NCI-H748 treated with DMSO at 0.1 percent for 48 hours (cell line): Measurements from ENCODE around the gene NPFFR2.
"Not testable (repeated sequence)": the region's sequence is repeated elsewhere in the genome, so short reads cannot be mapped to it uniquely, and the experiment has no call there.

Source experiments
- DNase-seq: peaks from one replicate; lab custom pipeline; 2025; lab: John Stamatoyannopoulos, UW

The NPFFR2 gene

GRCh38 chr4:72031868-72032608 lies at the start of gene NPFFR2:
Gene NPFFR2, plus strand, starts transcription at chr4:72032000. Its CDS starts 96,592 bp downstream, at chr4:72128592.
- no peak for DNase-seq

GRCh38 chr4:71992571-71993312 lies 39.1 kb upstream of the NPFFR2 start:
- no peak for DNase-seq

DNA sequence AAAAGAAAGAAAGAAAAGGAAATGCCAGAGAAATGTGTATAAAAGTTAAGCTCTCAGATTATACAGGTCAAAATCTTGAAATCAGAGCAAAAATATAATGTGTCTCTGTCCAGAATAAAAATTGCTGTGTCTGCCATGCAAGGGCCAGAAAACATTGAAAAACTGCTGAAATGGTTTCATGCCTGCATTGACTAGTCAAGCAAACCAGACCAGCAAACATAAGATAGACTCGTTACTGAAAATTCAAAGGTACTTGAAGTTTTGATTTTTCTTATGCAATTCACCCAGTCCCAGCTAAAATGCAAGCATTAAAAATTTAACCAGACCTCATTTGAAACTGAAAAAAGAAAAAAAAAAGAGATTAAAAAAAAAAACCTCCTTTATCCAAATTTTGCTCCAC lies 37.2 kb upstream of the NPFFR2 start:
- DNase-seq = no peak

DNA sequence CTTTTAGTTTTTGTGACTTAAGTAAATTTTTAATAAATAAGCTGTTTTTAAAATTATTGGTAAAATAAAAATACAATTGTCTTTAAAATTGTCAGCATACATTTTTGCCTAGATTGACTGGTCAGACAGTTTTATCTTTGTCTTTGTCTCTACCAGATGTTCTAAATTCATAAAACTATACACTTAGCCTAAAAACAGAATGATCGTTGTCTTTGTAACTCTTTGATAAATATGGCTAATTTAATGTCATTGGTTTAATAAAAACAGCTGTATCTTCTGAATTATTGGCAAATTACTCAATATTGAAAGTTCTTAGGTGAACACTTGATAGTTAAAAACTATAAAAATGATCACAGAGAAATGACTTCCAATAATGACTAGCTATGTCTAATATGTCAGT lies 36.5 kb upstream of the NPFFR2 start:
- no peak for DNase-seq

- DNase-seq = no peak
Measured at GRCh38 chr4:72006586-72006985, 25.2 kb upstream of the NPFFR2 start.

GRCh38 chr4:72011906-72012305 lies 19.9 kb upstream of the NPFFR2 start:
- no peak for DNase-seq

DNA sequence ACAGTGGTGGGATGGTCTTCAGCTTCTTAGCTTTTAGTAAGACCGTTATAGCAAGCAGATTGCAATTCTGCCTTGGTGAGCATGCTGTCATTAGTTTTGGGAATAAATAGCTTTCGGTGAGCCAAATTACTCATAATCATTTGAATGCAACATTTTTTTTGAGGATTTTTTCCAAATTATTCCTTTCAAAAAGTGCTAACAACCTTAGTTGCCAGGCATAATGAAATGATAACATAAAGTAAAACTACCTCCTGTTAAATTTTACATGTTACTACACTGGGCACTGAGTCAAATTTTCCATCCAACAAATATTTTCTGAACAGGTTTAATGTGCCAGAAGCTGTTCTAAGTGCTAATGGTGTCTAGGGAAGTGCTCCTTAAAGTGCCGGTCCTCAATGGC lies 15.8 kb upstream of the NPFFR2 start:
- DNase-seq = no peak

- DNase-seq = no peak
Measured at GRCh38 chr4:72019688-72020087, 12.1 kb upstream of the NPFFR2 start.

DNA sequence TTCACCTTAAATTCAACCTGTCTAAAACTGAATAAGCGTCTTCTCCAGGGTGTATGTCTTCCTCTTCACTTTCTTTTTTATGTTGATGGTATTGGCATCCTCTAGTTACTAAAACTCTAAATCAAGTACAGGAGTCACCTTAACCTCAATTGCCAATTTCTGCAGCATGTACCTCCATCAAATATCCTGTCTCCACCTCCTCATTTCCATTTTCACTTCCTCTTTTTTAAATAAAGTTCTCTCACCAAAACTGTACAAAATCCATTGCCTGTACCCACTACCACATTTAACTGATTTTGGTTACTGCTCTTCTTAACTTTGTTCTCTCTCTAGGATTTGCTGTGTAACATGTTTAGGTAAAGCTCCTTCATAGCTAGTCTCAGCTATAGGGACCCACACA lies 9.2 kb upstream of the NPFFR2 start:
- no peak for DNase-seq

DNA sequence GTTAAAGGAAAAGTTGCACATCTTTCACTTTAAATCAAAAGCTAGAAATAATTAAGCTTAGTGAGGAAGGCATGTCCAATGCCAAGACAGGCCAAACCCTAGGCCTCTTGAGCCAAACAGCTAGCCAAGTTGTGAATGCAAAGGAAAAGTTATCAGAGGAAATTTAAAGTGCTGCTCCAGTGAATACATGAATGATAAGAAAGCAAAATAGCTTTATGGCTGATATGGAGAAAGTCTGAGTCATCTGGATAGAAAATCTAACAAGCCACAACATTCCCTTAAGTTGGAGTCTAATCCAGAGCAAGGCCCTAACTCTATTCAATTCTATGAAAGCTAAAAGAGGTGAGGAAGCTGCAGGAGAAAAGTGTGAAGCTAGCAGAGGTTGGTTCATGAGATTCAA lies 23.8 kb downstream of the NPFFR2 start:
- DNase-seq = no peak

DNA sequence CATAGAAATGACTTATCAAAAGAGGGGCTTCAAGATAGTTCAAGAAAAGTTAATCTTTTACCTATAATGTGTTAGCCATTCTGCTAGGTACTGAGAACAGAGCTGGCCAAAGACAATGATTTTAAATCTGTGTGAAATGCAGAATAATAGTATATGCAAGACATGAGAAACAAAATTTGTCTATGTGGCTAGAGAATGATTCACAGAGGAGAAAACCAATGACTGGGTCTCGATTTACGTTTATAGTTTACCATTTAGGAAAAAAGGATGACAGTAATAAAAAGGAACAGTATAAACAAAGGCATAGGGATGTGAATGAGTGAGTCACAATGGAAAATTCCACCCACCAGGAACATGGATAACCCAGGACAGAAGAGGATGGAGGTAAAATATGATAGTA lies 31.9 kb downstream of the NPFFR2 start:
- no peak for DNase-seq

DNA sequence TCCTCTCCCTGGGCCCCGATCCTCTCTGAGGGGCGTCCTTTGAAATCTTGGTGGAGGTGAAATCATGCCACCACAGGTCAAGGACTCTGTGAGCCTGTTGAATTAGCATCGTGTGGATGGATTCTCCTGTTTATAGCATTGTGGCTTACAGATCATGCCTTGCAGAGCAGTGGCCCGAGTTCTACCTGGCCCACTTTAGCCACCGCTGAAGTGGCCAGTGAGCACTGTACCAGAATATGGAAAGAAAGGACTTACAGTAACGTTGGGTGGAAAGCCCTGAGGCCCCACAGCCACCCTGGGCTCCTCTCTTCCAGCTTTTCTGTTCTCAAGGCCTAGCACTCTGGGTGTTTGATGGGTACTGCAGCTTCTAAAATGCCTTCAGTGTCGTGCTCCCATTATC lies 35.3 kb downstream of the NPFFR2 start:
- no peak for DNase-seq

DNA sequence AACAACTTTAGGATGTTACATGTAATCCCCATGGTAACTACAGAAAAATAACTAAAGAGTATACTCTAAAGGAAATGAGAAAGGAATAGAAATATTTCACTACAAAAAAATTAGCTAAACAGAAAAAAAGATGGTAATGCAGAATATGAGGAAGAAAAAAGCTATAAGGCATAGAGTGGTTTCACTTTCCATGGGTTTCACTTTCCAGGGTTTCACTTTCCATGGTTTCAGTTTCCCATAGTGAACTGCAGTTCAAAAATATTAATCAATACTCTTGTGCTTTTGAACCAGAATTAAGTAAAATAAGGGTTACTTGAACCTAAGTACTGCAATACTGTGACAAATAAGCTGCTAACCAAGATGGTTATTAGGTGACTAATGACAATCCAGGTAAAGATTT lies 42.0 kb downstream of the NPFFR2 start:
- DNase-seq = no peak

GRCh38 chr4:72076562-72076961 lies 44.8 kb downstream of the NPFFR2 start:
- DNase-seq = no peak

- no peak for DNase-seq
Measured at GRCh38 chr4:72077346-72077745, 45.5 kb downstream of the NPFFR2 start.

- DNase-seq = no peak
Measured at GRCh38 chr4:72084587-72085011, 52.8 kb downstream of the NPFFR2 start.

- not testable (repeated sequence) for DNase-seq
Measured at GRCh38 chr4:72090606-72091005, 58.8 kb downstream of the NPFFR2 start.

DNA sequence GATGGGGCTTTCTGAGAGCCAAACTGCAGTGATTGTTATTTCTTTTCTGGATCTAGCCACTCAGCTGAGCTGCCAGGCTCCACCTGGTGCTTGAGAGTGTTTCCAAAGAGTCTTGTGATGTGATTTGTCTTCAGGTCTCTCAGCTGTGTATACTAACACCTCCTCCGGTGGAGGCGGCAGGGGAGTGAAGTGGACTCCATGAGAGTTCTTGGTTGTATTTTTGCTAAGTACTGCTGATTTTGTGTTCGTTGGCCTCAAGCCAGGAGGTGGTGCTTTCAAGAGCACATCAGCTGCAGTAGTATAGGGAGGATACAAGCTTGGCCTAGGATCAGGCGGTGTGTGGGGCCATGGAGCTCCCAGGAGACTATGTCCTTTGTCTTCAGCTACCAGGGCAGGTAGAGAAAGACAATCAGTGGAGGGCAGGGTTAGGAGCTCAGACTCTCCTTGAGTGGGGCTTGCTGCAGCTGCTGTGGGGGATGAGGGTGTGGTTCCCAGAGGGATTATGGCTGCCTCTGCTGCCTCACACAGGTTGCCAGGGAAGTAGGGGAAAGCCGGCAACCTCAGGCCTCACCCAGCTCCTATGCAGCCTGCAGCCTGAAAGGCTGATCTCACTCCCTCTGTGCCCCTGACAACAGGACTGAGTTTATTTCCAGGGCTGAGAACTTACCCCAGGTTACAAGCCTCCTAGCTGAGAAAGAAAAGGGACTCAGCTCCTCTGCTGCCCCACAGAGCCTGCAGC lies 62.4 kb downstream of the NPFFR2 start:
- DNase-seq = peak; percentile 72

- DNase-seq = no peak
Measured at GRCh38 chr4:72107456-72107855, 75.7 kb downstream of the NPFFR2 start.

GRCh38 chr4:72109364-72109763 lies 77.6 kb downstream of the NPFFR2 start:
- no peak for DNase-seq

- DNase-seq = no peak
Measured at GRCh38 chr4:72109959-72110497, 78.2 kb downstream of the NPFFR2 start.

- no peak for DNase-seq
Measured at GRCh38 chr4:72110886-72111285, 79.1 kb downstream of the NPFFR2 start.

DNA sequence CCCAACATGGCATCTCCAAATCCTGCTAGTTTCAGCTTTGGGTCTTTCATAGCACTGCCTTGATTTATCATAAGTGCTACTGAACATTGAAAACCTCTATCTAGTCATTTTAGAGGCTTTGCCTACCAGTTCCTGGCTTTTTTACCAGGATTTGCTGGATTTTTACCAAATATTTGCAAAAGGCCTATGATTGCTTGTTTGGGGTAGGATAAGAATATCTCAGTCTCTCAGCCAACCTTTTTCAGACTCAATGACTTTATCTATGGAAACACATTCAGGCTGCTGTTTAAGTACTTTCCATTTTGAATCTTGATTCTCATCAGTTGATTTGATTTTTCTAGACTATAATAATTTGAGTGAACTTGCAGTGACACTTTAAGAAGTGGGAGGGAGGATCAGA lies 80.1 kb downstream of the NPFFR2 start:
- no peak for DNase-seq
